NCI-H526 (cell line): Measurements from ENCODE around the gene LAMC1.

Experiments
- DNase-seq, 2 experiments: peaks; one replicate each; lab custom pipeline; 2025; lab: John Stamatoyannopoulos, UW

Gene LAMC1

GRCh38 chr1:183106746-183107145 is 83.5 kb downstream of the LAMC1 start:
- no peak for DNase-seq

GRCh38 chr1:183110326-183110880 is 87.2 kb downstream of the LAMC1 start:
- no peak for DNase-seq

GRCh38 chr1:183114441-183114840 is 91.2 kb downstream of the LAMC1 start:
- DNase-seq, result no peak

DNA sequence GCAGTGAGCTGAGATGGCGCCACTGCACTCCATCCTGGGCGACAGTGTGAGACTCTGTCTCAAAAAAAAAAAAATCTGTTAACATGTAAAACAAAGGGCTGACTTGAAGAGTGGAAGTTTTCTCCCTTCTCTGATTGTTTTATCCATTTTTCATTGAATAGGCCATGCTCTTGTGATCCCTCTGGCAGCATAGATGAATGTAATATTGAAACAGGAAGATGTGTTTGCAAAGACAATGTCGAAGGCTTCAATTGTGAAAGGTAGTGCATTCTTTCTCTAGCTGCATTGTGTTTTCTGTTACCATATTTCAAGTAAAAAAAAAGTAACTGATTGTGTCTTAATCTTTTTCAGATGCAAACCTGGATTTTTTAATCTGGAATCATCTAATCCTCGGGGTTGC is 93.2 kb downstream of the LAMC1 start:
- no peak for DNase-seq

DNA sequence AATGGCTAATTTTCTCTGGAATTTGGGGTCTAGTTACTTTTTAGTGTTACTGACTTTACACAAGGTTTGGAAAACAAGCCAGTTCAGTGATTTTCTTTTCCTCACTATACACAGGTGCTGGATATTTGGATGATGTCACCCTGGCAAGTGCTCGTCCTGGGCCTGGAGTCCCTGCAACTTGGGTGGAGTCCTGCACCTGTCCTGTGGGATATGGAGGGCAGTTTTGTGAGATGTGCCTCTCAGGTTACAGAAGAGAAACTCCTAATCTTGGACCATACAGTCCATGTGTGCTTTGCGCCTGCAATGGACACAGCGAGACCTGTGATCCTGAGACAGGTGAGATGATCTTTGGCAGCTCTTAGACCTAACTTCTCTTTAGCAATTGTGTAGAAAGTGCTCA is 98.4 kb downstream of the LAMC1 start:
- no peak for DNase-seq

DNA sequence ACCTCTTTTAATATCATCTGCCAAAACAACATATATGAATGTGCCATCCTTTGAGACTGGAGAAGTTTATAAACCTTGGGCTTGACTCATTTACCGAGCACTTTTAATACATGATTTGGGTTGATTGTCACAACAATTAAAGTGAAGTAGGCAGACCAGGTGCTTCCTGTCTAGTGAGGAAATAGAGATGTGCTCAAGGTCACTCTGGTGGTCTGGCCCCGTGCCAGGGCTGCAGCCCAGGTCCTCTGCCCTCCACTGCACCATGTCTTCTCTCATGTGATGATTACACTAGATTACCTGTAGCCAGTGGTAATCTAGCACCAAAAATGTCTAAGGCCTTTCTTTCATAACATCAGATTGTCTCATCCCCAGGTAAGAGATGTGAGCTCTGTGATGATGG is 101.0 kb downstream of the LAMC1 start:
- DNase-seq, result no peak

DNA sequence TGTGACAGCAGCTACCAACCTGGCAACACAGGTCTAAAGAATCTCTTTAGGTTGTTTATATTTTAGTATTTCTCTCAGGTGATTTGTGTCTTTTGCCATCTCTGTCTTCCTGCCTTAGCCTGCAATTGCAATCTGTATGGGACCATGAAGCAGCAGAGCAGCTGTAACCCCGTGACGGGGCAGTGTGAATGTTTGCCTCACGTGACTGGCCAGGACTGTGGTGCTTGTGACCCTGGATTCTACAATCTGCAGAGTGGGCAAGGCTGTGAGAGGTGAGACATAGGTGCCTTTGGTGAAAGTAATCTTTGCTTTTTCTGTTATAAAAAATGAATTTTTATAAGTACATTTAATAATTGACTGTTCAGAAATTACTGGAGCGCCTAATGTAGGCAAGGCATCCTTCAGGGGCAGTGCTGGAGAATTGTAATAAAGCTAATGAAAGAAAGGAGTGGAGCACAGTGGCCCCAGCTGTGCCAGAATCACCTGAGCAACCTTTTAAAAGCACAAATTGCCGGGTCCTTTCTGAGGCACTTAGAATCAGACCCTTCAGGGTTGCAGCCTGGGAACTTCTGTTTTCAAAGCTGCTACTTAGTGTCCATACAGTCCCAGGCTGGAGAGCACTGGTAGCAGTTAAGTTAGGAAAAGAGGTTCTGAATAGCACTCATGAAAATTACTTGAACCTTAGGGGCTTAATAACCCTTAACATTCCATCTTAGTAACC is 102.2 kb downstream of the LAMC1 start:
- DNase-seq, result no peak

GRCh38 chr1:183126000-183126366 is 102.8 kb downstream of the LAMC1 start:
- no peak for DNase-seq

- DNase-seq, result no peak
Measured at GRCh38 chr1:183126528-183126927, 103.3 kb downstream of the LAMC1 start.

GRCh38 chr1:183129921-183130690 is 106.9 kb downstream of the LAMC1 start:
- no peak for DNase-seq

GRCh38 chr1:183131166-183131565 is 107.9 kb downstream of the LAMC1 start:
- no peak for DNase-seq

- DNase-seq, result no peak
Measured at GRCh38 chr1:183135336-183135735, 112.1 kb downstream of the LAMC1 start.

DNA sequence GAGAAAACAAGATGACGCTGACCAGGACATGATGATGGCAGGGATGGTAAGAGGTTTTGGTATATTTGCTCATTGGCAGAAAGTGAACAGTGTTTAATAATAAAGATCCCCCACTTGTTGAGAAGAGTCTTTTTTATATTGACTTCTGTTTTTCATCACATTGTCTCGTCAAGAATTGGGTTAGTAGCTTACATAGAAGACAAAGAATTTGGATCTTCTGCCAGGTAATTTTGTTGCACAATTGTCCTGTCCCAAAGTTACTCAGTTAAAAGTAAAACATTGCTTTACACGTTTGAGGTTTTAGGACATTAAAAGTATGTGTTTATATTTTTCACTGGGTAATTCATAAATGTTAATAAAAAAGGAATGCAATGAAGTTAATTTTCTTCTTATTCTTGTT is 114.6 kb downstream of the LAMC1 start:
- no peak for DNase-seq

DNA sequence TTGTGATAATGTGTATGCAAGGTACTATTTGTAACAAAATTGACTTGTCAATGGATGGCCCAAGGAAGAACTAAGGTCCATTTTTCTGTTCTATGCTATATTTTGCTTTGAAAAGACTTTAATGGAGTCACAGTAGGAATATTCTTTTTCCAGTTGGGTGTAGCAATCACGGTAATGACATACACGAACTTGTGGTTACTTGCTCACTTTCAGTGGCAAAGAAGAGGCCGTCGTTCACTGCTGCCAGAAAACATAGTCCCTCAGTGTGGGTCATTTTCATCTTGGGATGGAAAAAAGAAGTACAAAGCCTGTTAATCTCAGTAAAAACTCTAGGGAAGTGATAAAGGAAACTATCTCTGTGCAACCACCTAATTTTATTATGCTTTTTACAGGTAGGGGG is 115.1 kb downstream of the LAMC1 start:
- DNase-seq, result no peak

- no peak for DNase-seq
Measured at GRCh38 chr1:183139281-183139942, 116.2 kb downstream of the LAMC1 start.

DNA sequence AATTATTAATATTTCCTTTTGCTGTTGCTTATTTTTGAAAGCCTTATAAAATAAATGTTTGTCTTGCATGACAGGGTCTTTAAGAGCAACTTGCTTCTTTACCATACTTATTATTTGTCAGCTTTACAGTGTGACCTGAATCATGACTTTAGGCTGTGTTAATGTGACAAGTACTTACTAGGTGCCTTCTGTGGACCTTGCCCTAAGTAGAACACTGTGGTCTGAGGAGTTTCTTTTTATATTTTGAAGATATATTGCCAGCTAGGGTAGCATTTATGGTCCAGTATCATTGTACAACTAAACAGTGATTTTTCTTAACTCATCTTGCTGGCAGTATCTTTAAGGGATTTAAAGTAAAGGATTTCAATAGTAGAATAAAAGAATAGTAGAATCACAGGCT is 117.4 kb downstream of the LAMC1 start:
- no peak for DNase-seq

DNA sequence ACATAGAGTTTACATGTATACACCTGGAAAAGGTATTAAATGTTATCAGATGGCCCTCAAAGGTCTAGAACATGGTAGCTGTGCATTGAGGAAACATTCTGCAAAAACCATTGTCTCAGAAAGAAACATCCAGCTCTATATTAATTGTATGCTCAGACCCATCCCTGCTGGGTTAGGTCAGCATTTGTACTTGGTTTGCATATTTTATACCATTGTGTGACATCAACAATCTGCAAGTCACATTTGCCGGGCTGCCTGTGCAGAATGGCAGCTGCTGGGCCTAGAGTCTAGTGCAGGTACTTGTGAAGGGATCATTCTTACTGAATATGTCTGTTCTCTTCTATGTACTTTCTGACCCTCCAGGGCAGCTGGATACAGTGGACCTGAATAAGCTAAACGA is 119.0 kb downstream of the LAMC1 start:
- peak; percentile 43 to 87 for DNase-seq

- DNase-seq, result no peak
Measured at GRCh38 chr1:183143576-183144315, 120.5 kb downstream of the LAMC1 start.

DNA sequence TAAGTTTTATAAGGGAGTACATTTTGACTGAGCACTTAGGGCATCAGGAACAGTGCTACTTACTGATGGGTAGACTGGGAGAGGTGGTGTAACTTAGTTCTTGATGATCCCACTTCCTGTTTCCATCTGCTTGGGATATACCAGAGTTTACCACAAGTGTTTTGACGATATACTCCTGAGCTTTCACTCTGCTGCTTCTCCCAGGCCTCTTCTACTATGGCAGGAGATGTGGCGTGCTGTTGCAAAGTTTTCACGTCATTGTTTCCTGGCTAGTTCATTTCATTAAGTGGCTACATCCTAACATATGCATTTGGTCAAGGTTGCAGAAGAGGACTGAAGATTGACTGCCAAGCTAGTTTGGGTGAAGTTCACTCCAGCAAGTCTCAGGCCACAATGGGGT is 121.5 kb downstream of the LAMC1 start:
- DNase-seq, result no peak

GRCh38 chr1:183147735-183148134 is 124.5 kb downstream of the LAMC1 start:
- no peak for DNase-seq

- DNase-seq, result no peak
Measured at GRCh38 chr1:183148599-183148998, 125.4 kb downstream of the LAMC1 start.

- DNase-seq, result no peak
Measured at GRCh38 chr1:183149273-183149672, 126.1 kb downstream of the LAMC1 start.
